GM12892 (cell line): ENCODE results near the gene CHST8.

ENCODE experiments used
- POLR2A ChIP-seq: IDR thresholded peaks from 2 replicates; pipeline ENCODE4 v1.6.1; 2011; ENCODE audit warnings: low read depth, low read length, control low read depth
- TAF1 ChIP-seq: IDR thresholded peaks from 2 replicates; pipeline ENCODE4 v1.6.1; 2011; ENCODE audit warnings: low read depth, mild to moderate bottlenecking, control low read depth, low read length, borderline replicate concordance

DNA sequence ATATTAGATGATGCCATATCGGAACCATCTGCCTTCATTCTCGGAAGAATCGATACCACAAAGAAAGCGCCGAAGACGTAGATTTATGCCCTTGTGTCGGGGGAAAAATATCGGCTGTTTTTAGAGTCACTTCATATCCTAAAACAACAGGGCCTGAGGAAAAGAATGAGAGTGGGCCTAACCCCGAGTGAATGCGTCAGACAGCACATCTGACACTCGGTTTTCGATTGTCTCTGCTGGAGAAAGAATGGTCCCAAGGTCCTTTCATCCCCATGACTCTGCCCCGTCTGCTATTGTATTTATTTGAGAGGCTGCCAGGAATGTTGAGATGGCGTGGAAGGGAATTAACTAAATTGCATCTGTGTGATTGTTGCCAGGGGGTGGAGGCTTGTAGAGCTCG, 46.1 kb downstream of the CHST8 start:
- TF ChIP-seq POLR2A (no peak), TAF1 (no peak)
